Neural progenitor cell (in vitro differentiated cells): Measurements from ENCODE around the gene RGS7. TPM values are rescaled to one million over a fixed set of nuclear protein-coding genes. Genes with fewer than 3 reads are reported as not detected.

ENCODE experiments used
- DNase-seq: peaks from one replicate; pipeline ENCODE4 v3.0.0-alpha.2; 2016; ENCODE audit warnings: low spot score
- H2AFZ ChIP-seq: fragments of 200-600 bp; sonication (generic); replicated peaks from 2 replicates; pipeline ENCODE4 v1.6.1; 2016; ENCODE audit warnings: antibody characterized with exemption
- H3F3A ChIP-seq: fragments of 200-600 bp; sonication (generic); 2 replicates; pipeline ENCODE4 v1.6.1; 2016; ENCODE audit warnings: antibody characterized with exemption, low read depth
- H3K27ac ChIP-seq: fragments of 200-600 bp; sonication (generic); 2 replicates; pipeline ENCODE4 v1.5.1; 2016; ENCODE audit warnings: mild to moderate bottlenecking
- H3K27me3 ChIP-seq: fragments of 200-600 bp; sonication (generic); 2 replicates; pipeline ENCODE4 v1.6.1; 2016; ENCODE audit warnings: mild to moderate bottlenecking, moderate library complexity
- H3K36me3 ChIP-seq: fragments of 200-600 bp; sonication (generic); 2 replicates; pipeline ENCODE4 v1.5.1; 2016
- H3K4me1 ChIP-seq: fragments of 200-600 bp; sonication (generic); 2 replicates; pipeline ENCODE4 v1.6.1; 2016; ENCODE audit warnings: mixed run types
- H3K4me2 ChIP-seq: fragments of 200-600 bp; sonication (generic); 2 replicates; pipeline ENCODE4 v1.6.1; 2016
- H3K4me3 ChIP-seq: fragments of 200-600 bp; sonication (generic); 2 replicates; pipeline ENCODE4 v1.5.1; 2016
- H3K79me2 ChIP-seq: fragments of 200-600 bp; sonication (generic); 2 replicates; pipeline ENCODE4 v1.6.1; 2016; ENCODE audit warnings: low read depth
- H3K9ac ChIP-seq: fragments of 200-600 bp; sonication (generic); 2 replicates; pipeline ENCODE4 v1.6.1; 2016
- H3K9me3 ChIP-seq: fragments of 200-600 bp; sonication (generic); 2 replicates; pipeline ENCODE4 v1.5.1; 2016; ENCODE audit warnings: low read depth
- H4K20me1 ChIP-seq: fragments of 200-600 bp; sonication (generic); 2 replicates; pipeline ENCODE4 v1.6.1; 2016; ENCODE audit warnings: low read depth
- H3K27ac Mint-ChIP-seq: 3 replicates; pipeline ENCODE4 v1.8.0; 2021; ENCODE audit warnings: mixed read lengths
- H3K27me3 Mint-ChIP-seq: 2 replicates; pipeline ENCODE4 v1.8.0; 2022; ENCODE audit warnings: low read depth, mild to moderate bottlenecking, inconsistent platforms, moderate library complexity, mixed read lengths; ENCODE audit not compliant: insufficient read depth
- H3K36me3 Mint-ChIP-seq: 3 replicates; pipeline ENCODE4 v1.8.0; 2021; ENCODE audit warnings: mixed read lengths
- H3K4me1 Mint-ChIP-seq: 3 replicates; pipeline ENCODE4 v1.8.0; 2021; ENCODE audit warnings: mixed read lengths
- H3K4me3 Mint-ChIP-seq: 3 replicates; pipeline ENCODE4 v1.8.0; 2021; ENCODE audit warnings: mild to moderate bottlenecking, moderate library complexity, mixed read lengths
- H3K9me3 Mint-ChIP-seq: 3 replicates; pipeline ENCODE4 v1.8.0; 2020; ENCODE audit warnings: mixed read lengths
- CTCF ChIP-seq: fragments of 200-600 bp; sonication (generic); IDR thresholded peaks from 2 replicates; pipeline ENCODE4 v1.5.1; 2017; ENCODE audit warnings: antibody characterized with exemption, mild to moderate bottlenecking
- EZH2 ChIP-seq: fragments of 200-600 bp; sonication (generic); IDR thresholded peaks from 2 replicates; pipeline ENCODE4 v1.6.1; 2017; ENCODE audit warnings: antibody characterized with exemption, mild to moderate bottlenecking, moderate library complexity
- EZH2phosphoT487 ChIP-seq: fragments of 200-600 bp; sonication (generic); IDR thresholded peaks from 2 replicates; pipeline ENCODE4 v1.6.1; 2017; ENCODE audit warnings: antibody characterized with exemption
- total RNA-seq: library from RNA; depleted of rRNA; stranded (reverse); fragments of >200 nt; gene quantifications from 2 replicates; pipeline ENCODE4 v1.2.3, GENCODE V29; 2015; ENCODE audit warnings: low replicate concordance

Gene RGS7
- total RNA-seq, 1 donor from 2014 or later, result not detected

DNA sequence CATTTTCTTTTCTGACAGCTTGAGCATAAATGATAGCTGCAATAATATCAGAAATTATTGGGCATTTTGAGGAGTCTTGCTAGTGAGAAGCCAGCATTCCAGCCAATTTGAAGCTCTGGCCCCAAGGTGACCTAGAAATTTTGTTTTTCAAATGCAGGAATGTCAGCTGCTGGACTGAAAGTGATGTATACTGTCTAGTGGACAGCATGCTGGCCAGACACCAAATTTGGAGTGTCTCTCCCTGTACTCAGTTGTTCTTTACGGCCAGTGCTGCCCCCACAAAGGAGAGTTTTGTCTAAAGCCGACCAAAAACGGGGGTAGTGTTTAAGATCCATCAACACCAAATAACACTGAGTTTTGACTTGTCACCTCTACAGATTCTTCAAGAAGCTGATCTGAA is 5.2 kb downstream of the RGS7 start:
- DNase-seq, result no peak
- no peaks in the 10 kb centered on the region for H3K79me2 ChIP-seq
- peaks cover 3% of the 10 kb centered on the region for H3K4me1 ChIP-seq
- peaks cover 44% of the 10 kb centered on the region for H3K27me3 ChIP-seq
- no peak overlapping the region for H3K27ac ChIP-seq
- H3K27me3 Mint-ChIP-seq, result peaks cover 10% of the 10 kb centered on the region
- H3K36me3 Mint-ChIP-seq, result no peaks in the 10 kb centered on the region
- no peaks in the 10 kb centered on the region for H3K36me3 ChIP-seq
- H3K9me3 Mint-ChIP-seq, result no peaks in the 10 kb centered on the region
- H3K4me3 Mint-ChIP-seq, result no peak overlapping the region
- H3K9me3 ChIP-seq, result no peaks in the 10 kb centered on the region
- peaks cover 5% of the 10 kb centered on the region for H3K4me1 Mint-ChIP-seq
- TF ChIP-seq CTCF (no peak), EZH2phosphoT487 (no peak), EZH2 (no peak)
- H4K20me1 ChIP-seq, result peaks cover 8% of the 10 kb centered on the region
- H3K27ac Mint-ChIP-seq, result no peak overlapping the region
- no peak overlapping the region for H3K9ac ChIP-seq
- H2AFZ ChIP-seq, result no peak overlapping the region
- H3K4me2 ChIP-seq, result no peak overlapping the region
- peaks cover 4% of the 10 kb centered on the region for H3F3A ChIP-seq
- H3K4me3 ChIP-seq, result no peak overlapping the region

DNA sequence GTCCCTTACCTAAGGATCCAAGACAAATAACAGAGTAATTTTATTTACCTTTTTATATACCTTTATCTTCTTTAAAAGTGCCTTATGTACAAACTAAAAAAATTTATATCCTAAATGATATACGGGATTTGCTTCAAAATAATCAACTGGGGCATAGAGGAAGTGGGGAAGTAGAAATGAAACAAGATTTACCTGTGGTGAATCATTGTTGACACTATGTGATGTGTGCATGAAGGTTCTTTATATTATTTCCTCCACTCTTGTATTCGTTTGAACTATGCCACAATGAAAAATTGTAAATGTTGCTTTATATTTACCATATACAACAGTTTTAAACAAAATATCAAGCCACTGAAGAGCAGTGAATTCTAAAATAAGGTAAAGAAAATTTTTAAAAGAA is 13.0 kb downstream of the RGS7 start:
- TF ChIP-seq EZH2, result no peak
- no peak for TF ChIP-seq EZH2phosphoT487
- no peaks in the 10 kb centered on the region for H3K27me3 ChIP-seq
- H3K79me2 ChIP-seq, result no peaks in the 10 kb centered on the region
- Mint-ChIP-seq H3K4me1 (no peaks in the 10 kb centered on the region), H3K27me3 (no peaks in the 10 kb centered on the region), H3K27ac (no peak overlapping the region), H3K4me3 (no peak overlapping the region), H3K9me3 (no peaks in the 10 kb centered on the region), H3K36me3 (peaks cover 2% of the 10 kb centered on the region)
- no peaks in the 10 kb centered on the region for H4K20me1 ChIP-seq
- no peak overlapping the region for H3K27ac ChIP-seq
- no peaks in the 10 kb centered on the region for H3K4me1 ChIP-seq
- no peak for DNase-seq
- no peaks in the 10 kb centered on the region for H3K36me3 ChIP-seq
- H3K4me3 ChIP-seq, result no peak overlapping the region
- H2AFZ ChIP-seq, result no peak overlapping the region
- no peak overlapping the region for H3K9ac ChIP-seq
- no peaks in the 10 kb centered on the region for H3K9me3 ChIP-seq
- no peak overlapping the region for H3K4me2 ChIP-seq
- no peaks in the 10 kb centered on the region for H3F3A ChIP-seq

DNA sequence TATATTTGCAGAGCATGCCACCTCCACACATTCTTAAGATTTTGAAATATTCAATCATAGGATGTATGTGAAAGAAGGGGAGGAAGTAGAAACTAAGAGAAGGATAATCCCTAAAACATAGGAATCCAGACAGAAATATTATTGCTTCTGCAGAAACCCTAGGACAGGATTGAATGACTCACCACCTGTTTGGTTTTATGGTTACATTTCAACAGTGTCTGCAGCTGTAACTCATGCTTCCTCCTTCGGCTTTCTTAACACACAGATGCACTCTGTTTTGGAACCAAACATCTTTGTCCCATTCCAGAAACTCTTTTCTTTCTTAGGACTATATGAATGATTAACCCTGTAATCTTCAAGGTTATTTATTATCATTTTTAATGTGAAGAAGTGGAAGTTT is 20.7 kb downstream of the RGS7 start:
- Mint-ChIP-seq H3K4me1 (peaks cover 7% of the 10 kb centered on the region), H3K36me3 (no peaks in the 10 kb centered on the region), H3K27ac (no peak overlapping the region), H3K9me3 (no peaks in the 10 kb centered on the region), H3K4me3 (no peak overlapping the region), H3K27me3 (no peaks in the 10 kb centered on the region)
- no peak overlapping the region for H3K4me2 ChIP-seq
- H3K36me3 ChIP-seq, result no peaks in the 10 kb centered on the region
- H3K27ac ChIP-seq, result no peak overlapping the region
- no peak overlapping the region for H3K4me3 ChIP-seq
- H3K27me3 ChIP-seq, result no peaks in the 10 kb centered on the region
- no peaks in the 10 kb centered on the region for H3K79me2 ChIP-seq
- H3K4me1 ChIP-seq, result no peaks in the 10 kb centered on the region
- no peak overlapping the region for H3K9ac ChIP-seq
- H3F3A ChIP-seq, result no peaks in the 10 kb centered on the region
- no peak for DNase-seq
- H3K9me3 ChIP-seq, result no peaks in the 10 kb centered on the region
- H4K20me1 ChIP-seq, result no peaks in the 10 kb centered on the region
- TF ChIP-seq EZH2phosphoT487, result no peak
- no peak for TF ChIP-seq CTCF
- H2AFZ ChIP-seq, result no peak overlapping the region

DNA sequence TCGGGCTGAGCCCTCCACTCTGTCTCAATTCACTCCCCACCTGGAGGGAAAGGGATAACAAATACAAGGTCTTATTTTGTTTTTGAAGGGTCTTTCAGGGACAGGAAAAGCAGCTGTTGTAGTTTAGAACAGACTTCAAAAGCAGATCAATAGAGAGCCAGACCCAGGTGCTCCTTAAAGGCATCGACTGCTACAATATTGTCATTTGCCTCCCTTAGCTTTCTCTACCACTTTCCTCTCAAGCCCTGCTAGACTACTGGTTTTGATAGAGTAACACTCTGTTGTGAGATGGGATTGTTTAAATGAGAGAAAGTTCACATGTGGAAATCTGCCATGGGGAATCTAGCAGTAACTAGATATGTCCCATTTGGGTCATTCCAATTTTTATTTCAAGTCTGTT is 24.0 kb downstream of the RGS7 start:
- TF ChIP-seq EZH2phosphoT487 (no peak), CTCF (no peak), EZH2 (no peak)
- H3K27ac ChIP-seq, result no peak overlapping the region

More for the DNA sequence above, 24.0 kb downstream of the RGS7 start:
- Histone ChIP-seq H4K20me1 (no peaks in the 10 kb centered on the region), H3K36me3 (no peaks in the 10 kb centered on the region), H3F3A (no peaks in the 10 kb centered on the region), H3K4me3 (no peak overlapping the region), H3K9me3 (no peaks in the 10 kb centered on the region), H3K9ac (no peak overlapping the region), H3K27me3 (no peaks in the 10 kb centered on the region), H2AFZ (no peak overlapping the region), H3K4me1 (no peaks in the 10 kb centered on the region), H3K4me2 (no peak overlapping the region), H3K79me2 (no peaks in the 10 kb centered on the region)
- Mint-ChIP-seq H3K4me3 (no peak overlapping the region), H3K27me3 (no peaks in the 10 kb centered on the region), H3K4me1 (peaks cover 7% of the 10 kb centered on the region), H3K9me3 (no peaks in the 10 kb centered on the region), H3K27ac (no peak overlapping the region), H3K36me3 (no peaks in the 10 kb centered on the region)
- no peak for DNase-seq
